NCI-H2107 treated with DMSO at 0.1 percent for 48 hours (cell line): ENCODE data around the gene LHPP.

Experiments used
- DNase-seq: peaks from one replicate; lab custom pipeline; 2025; ENCODE audit not compliant: unreplicated experiment; lab: John Stamatoyannopoulos, UW

LHPP gene

GRCh38 chr10:124592101-124592500, 130.5 kb downstream of the LHPP start:
- no peak for DNase-seq

- DNase-seq, result no peak
Observed at GRCh38 chr10:124592736-124593430, 131.3 kb downstream of the LHPP start.

- no peak for DNase-seq
Observed at GRCh38 chr10:124593431-124593985, 131.9 kb downstream of the LHPP start.

GRCh38 chr10:124594240-124594639, 132.6 kb downstream of the LHPP start:
- DNase-seq, result no peak

GRCh38 chr10:124595143-124595883, 133.7 kb downstream of the LHPP start:
- DNase-seq, result no peak

- no peak for DNase-seq
Observed at GRCh38 chr10:124596116-124596785, 134.6 kb downstream of the LHPP start.

- no peak for DNase-seq
Observed at GRCh38 chr10:124596962-124597845, 135.6 kb downstream of the LHPP start.

- no peak for DNase-seq
Observed at GRCh38 chr10:124597846-124598165, 136.2 kb downstream of the LHPP start.

- no peak for DNase-seq
Observed at GRCh38 chr10:124598196-124598595, 136.6 kb downstream of the LHPP start.

GRCh38 chr10:124598773-124599587, 137.4 kb downstream of the LHPP start:
- no peak for DNase-seq

- no peak for DNase-seq
Observed at GRCh38 chr10:124599588-124600050, 138.0 kb downstream of the LHPP start.

- DNase-seq, result no peak
Observed at GRCh38 chr10:124600051-124600880, 138.6 kb downstream of the LHPP start.

GRCh38 chr10:124601016-124601415, 139.4 kb downstream of the LHPP start:
- no peak for DNase-seq

- no peak for DNase-seq
Observed at GRCh38 chr10:124601431-124602120, 140.0 kb downstream of the LHPP start.

GRCh38 chr10:124602121-124602561, 140.5 kb downstream of the LHPP start:
- DNase-seq, result no peak

GRCh38 chr10:124602646-124603365, 141.2 kb downstream of the LHPP start:
- DNase-seq, result no peak

- DNase-seq, result no peak
Observed at GRCh38 chr10:124603376-124604213, 142.0 kb downstream of the LHPP start.
